GDM1 (cell line): ENCODE measurements around the gene TP53.
A peak's percentile ranks its signal among the peaks of the same experiment; 100 is the strongest.
"Not testable (repeated sequence)": the region's sequence is repeated elsewhere in the genome, so short reads cannot be mapped to it uniquely, and the experiment has no call there.

Experiments
- DNase-seq: peaks from one replicate; lab custom pipeline; 2025; lab: John Stamatoyannopoulos, UW

TP53 gene

DNA sequence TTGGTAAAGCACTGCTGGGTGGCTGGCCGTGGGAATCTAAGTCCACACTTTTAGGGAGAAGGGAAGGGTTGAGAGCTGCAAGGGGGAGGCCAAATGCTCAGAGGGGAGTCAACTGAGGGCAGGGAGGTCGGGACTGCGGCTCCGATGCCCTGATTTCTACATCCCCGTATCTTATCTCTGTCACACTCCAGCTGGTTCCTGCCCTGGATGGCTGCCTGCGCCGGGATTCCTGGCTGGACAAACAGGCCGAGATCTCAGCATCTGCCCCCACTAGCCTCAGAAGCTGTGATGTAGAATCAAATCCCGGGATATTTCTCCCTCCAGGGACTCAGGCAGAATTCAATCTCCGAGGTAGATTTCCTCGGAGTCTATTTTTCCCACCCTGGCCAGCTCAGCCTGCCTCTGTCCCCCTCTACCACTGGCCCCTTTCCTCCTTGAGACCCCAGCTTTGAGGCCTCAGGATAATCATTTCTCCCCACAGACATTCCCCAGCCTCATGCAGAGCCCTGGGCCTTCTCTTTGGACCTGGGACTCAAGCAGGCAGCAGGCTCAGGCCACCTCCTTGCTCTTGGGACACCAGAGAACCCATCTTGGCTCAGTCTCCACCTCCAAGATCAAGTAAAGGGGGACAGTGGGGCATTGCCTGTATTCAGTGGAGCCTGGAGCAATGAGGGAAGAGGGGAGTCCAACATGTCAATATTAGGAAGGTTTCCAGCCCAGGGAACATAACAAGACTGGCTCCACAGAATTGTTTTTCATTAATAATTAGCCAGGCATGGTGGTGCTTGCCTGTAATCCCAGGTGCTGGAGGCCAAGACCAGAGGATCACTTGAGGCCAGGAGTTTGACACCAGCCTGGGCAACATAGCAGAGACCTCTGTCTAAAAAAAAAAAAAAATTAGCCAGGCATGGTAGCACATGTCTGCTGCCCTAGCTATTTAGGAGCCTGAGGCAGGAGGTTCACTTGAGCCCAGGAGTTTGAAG lies 55.6 kb downstream of the TP53 start:
- no peak for DNase-seq

DNA sequence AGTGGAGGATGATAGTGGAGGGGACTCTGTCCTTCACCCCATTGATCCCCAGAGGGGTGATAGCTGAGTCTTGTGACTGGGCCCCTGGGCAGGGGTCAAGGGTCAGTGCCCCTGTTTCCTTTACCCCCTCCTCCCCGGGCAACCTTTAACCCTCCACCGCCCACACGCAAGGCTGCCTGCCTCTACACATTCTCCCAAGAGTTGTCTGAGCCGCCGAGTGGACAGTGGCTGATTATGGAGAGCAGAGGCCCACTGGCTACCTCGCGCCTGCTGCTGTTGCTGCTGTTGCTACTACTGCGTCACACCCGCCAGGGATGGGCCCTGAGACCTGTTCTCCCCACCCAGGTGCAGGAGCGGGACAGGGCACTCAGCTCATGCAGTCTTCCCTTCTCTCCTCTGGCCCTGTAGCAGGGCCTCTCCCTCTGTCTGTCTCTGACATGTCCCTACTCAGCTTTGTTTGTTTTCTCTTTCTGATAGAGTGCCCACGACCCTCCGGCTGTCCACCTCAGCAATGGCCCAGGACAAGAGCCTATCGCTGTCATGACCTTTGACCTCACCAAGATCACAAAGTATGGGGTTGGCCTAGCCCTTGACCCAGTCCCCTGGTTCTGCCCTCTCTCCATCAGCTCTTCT lies 57.2 kb downstream of the TP53 start, which contains the start of gene SHBG:
SHBG (plus strand) TSS at position 197 of the 633 bp plus-strand sequence; CDS start at position 235, 38 bp downstream.
- no peak for DNase-seq

DNA sequence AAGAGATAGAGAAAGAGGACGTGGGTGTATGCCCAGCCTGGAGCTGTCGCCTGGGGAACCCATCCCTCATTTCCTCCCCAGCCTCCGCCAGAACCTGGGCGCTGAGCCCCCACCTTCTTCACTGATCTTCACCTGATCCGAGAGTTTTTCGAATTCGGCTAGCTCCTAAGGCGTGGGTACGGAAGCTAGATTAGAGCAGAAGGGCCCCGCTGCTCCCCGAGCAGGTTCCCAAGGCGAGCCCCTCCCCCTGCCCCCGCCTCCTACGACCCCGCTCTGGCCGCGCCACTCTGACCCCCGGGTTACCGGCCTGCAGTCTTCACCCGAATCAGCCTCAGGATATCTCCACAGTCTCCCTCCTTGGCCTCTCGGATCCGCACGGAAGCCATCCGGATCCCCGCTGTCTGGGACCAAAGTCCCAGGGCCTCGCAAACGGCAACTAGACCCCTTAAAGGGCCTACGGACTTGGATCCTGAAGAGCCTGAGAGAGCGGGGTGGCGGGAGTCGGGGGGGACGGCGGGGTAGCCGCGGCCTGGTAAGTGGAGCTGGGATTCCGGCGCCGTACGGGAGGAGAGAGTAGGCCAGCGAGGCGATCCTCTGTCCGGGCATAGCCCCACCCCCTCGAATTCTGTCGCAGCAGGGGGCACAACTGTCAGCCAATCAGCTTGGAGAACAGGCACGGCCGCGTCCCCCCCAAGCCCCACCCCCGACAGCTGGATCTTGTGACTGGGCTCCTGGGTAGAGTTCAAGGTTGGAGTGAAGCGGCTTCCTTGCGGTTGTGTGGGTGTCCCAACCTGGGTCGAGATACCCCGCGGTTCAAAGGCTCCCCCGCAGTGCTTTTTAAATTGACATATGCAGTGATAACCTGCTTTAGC lies 59.8 kb downstream of the TP53 start, which contains the start of gene SAT2:
SAT2 (minus strand) TSS at position 572 of the 872 bp plus-strand sequence; CDS start at position 386, 186 bp downstream.
- peak; percentile 79 for DNase-seq

DNA sequence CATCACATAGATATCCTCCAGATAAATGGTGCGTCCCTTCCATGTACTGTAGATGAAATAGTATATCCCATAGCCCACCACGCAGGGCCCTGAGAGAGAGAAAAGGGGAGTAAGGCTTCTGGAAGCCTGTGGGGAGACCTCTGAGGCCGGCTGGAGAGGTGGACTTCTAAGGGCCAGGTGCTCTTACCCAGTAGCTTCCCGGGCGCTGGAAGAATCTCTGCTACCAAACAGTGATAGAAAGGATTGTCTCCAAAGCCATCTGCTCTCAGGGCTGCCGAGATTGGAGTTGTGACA lies 60.4 kb downstream of the TP53 start:
- DNase-seq: no peak

DNA sequence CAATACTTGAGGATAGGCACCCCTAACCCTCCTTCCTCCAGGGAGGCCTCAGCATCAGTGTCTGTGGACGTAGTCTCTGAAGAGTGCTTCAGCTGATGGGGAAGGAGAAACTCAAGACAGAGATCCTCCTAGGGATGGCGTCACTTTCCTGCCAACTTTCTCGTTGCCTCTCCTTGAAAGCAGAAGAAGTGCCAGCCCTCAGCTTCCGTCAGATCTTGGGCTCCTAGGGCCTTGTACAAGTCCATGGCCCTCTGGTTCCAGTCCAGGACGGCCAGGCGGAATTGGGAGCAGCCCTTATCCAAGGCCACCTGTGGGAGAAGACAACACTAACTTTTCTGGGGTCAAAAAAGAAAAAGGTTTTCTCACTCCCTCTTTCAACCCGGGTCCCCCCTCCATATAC lies 61.0 kb downstream of the TP53 start:
- DNase-seq: no peak

DNA sequence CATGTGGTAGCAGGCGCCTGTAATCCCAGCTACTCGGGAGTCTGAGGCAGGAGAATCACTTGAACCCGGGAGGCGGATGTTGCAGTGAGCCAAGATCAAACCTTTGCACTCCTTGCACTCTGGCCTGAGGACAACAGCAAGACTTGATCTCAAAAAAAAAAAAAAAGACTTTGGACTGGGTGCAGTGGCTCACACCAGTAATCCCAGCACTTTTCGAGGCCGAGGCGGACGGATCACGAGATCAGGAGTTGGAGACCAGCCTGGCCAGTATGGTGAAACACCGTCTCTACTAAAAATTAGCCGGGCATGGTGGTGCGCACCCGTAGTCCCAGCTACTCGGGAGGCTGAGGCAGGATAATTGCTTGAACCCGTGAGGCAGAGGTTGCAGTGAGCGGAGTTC lies 61.5 kb downstream of the TP53 start:
- DNase-seq: not testable (repeated sequence)

DNA sequence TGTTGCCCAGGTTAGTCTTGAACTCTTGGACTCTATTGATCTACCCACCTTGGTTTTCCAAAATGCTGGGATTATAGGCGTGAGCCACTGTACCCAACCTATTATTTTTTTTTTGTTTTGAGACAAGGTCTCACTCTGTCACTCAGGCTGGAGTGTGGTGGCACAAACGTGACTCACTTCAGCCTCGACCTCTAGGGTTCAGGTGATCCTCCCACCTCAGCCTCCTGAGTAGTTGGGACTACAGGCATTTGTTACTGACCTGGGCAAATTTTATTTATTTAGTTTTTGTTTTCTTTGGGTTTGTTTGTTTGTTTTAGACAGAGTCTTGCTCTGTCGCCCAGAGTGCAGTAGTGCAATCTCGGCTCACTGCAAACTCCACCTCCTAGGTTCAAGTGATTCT lies 63.6 kb downstream of the TP53 start:
- no peak for DNase-seq

DNA sequence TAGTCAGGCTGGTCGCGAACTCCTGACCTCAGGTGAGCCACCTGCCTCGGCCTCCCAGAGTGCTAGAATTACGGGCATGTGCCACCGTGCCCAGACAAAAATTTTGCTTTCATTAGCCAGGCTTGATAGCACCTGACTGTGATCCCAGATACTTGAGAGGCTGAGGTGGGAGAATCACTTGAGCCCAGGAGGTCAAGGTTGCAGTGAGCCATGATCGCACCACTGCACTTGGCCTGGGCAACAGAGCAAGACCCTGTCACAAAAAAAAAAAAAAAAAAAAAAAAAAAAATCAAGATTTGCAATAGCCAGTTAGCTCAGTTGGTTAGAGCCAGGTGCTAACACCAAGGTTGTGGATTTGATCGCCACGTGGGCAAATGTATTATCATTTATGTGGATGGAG lies 66.5 kb downstream of the TP53 start:
- DNase-seq: no peak

DNA sequence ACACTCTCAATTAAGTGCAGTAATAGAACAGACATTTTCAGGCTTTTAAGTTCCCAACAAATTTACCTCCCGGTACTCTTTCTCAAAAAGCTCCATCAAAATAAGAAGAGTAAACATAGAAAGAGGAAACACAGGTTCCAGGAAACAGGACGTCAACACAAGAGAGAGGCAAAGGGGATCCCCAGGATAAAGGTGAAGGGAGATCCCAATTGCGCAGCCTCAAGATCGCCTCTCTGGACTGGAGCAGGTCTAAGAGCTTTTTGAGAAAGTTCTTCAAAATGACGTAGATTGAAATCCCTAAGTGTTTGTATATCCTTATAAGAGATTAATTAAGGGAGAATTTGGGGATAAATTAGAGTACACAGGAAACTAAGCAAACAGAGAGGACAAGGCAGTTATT lies 68.7 kb downstream of the TP53 start:
- no peak for DNase-seq
